Occipital lobe (tissue), 3 donors: ENCODE results near the gene BPNT1. TPM values are rescaled to one million over a fixed set of nuclear protein-coding genes. Genes with fewer than 3 reads are reported as not detected.
A peak's percentile ranks its signal among the peaks of the same experiment; 100 is the strongest.

ENCODE experiments used
- DNase-seq: peaks from one replicate; lab custom pipeline; 2025; lab: John Stamatoyannopoulos, UW
- small RNA-seq: library from RNA; depleted of rRNA; stranded (forward); fragments of <200 nt; gene quantifications from one replicate; pipeline ENCODE3, GENCODE V24; 2014
- total RNA-seq: library from RNA; depleted of rRNA; stranded (reverse); fragments of >200 nt; gene quantifications from one replicate; pipeline ENCODE4 v1.2.3, GENCODE V29; 2014

BPNT1 gene
- total RNA-seq, 1 donor from 2014 or later: 23.2 TPM

DNA sequence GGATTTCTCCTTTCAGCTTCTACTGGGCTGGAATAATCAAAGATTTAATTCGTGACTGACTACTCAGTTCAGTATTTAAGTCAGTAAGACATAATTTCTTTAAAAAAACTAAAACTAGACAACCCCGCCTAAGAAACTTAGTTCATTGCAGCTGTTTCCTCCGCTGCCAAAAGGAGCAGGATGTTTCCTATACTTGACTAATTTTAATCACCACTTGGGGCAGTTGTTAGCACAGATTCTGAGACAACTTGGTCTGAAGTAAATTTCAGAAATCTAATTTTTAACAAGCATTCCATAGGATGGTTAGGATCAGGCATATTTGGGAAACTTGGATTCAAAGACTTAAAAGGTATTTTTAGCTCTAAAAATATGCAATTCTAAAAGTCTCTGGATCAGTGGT lies 77.3 kb downstream of the BPNT1 start:
- DNase-seq: no peak

DNA sequence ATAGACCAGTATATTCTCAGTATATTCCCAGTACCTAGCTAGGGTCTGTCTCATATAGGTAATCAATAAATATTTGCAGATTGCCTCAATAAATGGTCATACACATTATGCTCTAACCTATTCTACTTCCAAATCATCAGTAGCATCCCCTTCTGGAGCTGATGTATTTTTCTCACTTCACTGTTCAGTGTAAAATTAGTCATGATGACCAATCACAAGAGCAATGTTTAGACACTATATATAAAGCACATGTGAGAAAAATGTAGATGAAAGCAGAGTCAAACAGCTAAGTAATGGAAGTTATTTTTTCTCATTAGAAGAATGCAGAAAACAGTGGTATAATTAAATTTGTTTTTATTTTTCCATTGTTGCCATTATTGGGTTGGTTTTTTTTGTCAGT lies 78.0 kb downstream of the BPNT1 start:
- no peak for DNase-seq

Small RNAs within 50 kb of the gene (small RNA-seq; reads per million reads assigned to genes)
- gene MIR194-1: not detected
- 1.6 reads per million, percentile 81 among the genes with 10 or more reads in this experiment for gene MIR215

Other genes with a start within 250 kb of the BPNT1 start
- 16.5 TPM for gene SLC30A10, start 161.2 kb downstream of the BPNT1 start, total RNA-seq
- gene EPRS1, start 43.3 kb downstream of the BPNT1 start, total RNA-seq: 174 TPM
- gene IARS2, start 4.3 kb upstream of the BPNT1 start, total RNA-seq: 71.4 TPM
- 38.7 TPM for gene RAB3GAP2, start 182.7 kb upstream of the BPNT1 start, total RNA-seq